K562 (cell line): Measurements from ENCODE around the gene MAP2K7. TPM values are rescaled to one million over a fixed set of nuclear protein-coding genes. Genes with fewer than 3 reads are reported as not detected.

ENCODE experiments used
- ATAC-seq: fragments of 200-7000 bp; cut with Tn5 transposase; 3 replicates; pipeline ENCODE4 v1.9.1; 2020; ENCODE audit warnings: moderate library complexity
- BruUV-seq: library from RNA; stranded (reverse); fragments of 400-500 nt; replicated peaks from 2 replicates; lab custom pipeline; 2021; lab: Mats Ljungman, UMichigan
- CTCF ChIA-PET: fragments of 300-600 bp; formaldehyde crosslinking; extraction: SDS; loops from one replicate; lab custom pipeline; 2021; ENCODE audit warnings: low intra/inter-chr PET ratio; lab: Yijun Ruan, JAX
- POLR2A ChIA-PET: fragments of 300-600, 350-650 bp; sonication (Branson Sonifier 250); formaldehyde crosslinking; extraction: SDS; loops from one replicate; lab custom pipeline; 2021; ENCODE audit warnings: antibody characterized with exemption, inconsistent platforms; lab: Yijun Ruan, JAX
- DNase-seq, 4 experiments: peaks; one replicate each; pipeline versions ENCODE4 v3.0.0 to v3.0.0-alpha.2; 2011 to 2018; ENCODE audit warnings: low spot score in 3 of 4, mixed read lengths in 3 of 4; ENCODE audit errors: extremely low read depth in 1 of 4
- FAIRE-seq: peaks from 2 replicates; lab custom pipeline; 2011; peaks lifted over from hg19 to GRCh38; lab: Jason Lieb, UNC
- H2AFZ ChIP-seq: 2 replicates; pipeline ENCODE4 v1.6.0; 2011; ENCODE audit warnings: low read depth, low read length, control low read depth, inconsistent platforms
- H3K27ac ChIP-seq: fragments of 200-600 bp; 3 replicates; pipeline ENCODE4 v1.8.0; 2011; ENCODE audit warnings: low read depth, mild to moderate bottlenecking, control low read depth, inconsistent platforms, low read length, moderate library complexity, mixed read lengths; ENCODE audit errors: extremely low read depth
- H3K27me3 ChIP-seq, 2 experiments: fragments of 300-600 bp in 1 of 2; 2 replicates in 1 of 2; 3 replicates in 1 of 2; pipeline versions ENCODE4 v1.6.0 to v1.8.0; 2011; ENCODE audit warnings: inconsistent platforms in 2 of 2, low read length in 2 of 2, mild to moderate bottlenecking in 1 of 2, mixed read lengths in 1 of 2, moderate library complexity in 1 of 2; ENCODE audit not compliant: control insufficient read depth in 2 of 2, insufficient read depth in 2 of 2
- H3K36me3 ChIP-seq: fragments of 300-600 bp; 3 replicates; pipeline ENCODE4 v1.8.0; 2011; ENCODE audit warnings: mild to moderate bottlenecking, low read length, inconsistent platforms; ENCODE audit not compliant: control insufficient read depth, insufficient read depth
- H3K4me1 ChIP-seq, 2 experiments: fragments of 200-600 bp in 1 of 2; replicated peaks in 1 of 2; 2 replicates in 1 of 2; 3 replicates in 1 of 2; pipeline versions ENCODE4 v1.5.1 to v1.8.0; 2011; ENCODE audit warnings: inconsistent platforms in 2 of 2, low read length in 2 of 2, mild to moderate bottlenecking in 1 of 2, mixed read lengths in 1 of 2, moderate library complexity in 1 of 2; ENCODE audit not compliant: control insufficient read depth in 2 of 2, insufficient read depth in 2 of 2
- H3K4me2 ChIP-seq: 2 replicates; pipeline ENCODE4 v1.6.1; 2011; ENCODE audit warnings: low read length, control low read depth, inconsistent platforms, mixed read lengths; ENCODE audit not compliant: insufficient read depth
- H3K4me3 ChIP-seq: fragments of 200-600 bp; sonication (generic), shearing (Covaris generic); 2 replicates; pipeline ENCODE4 v1.5.1; 2016; ENCODE audit warnings: control low read depth, inconsistent platforms
- H3K79me2 ChIP-seq: fragments of 200-600 bp; 3 replicates; pipeline ENCODE4 v1.8.0; 2011; ENCODE audit warnings: low read length, inconsistent platforms; ENCODE audit not compliant: control insufficient read depth, insufficient read depth
- H3K9ac ChIP-seq, 2 experiments: 2 replicates each; pipeline versions ENCODE4 v1.6.0 to v1.6.1; 2011; ENCODE audit warnings: low read depth in 2 of 2, low read length in 2 of 2, control low read depth in 1 of 2, inconsistent platforms in 1 of 2, mild to moderate bottlenecking in 1 of 2, mixed read lengths in 1 of 2; ENCODE audit not compliant: insufficient read depth in 1 of 2
- H3K9me1 ChIP-seq: one replicate; pipeline ENCODE4 v1.6.0; 2011; ENCODE audit warnings: inconsistent platforms, mild to moderate bottlenecking, low read length, moderate library complexity; ENCODE audit not compliant: control insufficient read depth, insufficient read depth
- H3K9me3 ChIP-seq: replicated peaks from 2 replicates; pipeline ENCODE4 v1.5.1; 2011; ENCODE audit warnings: low read depth, low read length, inconsistent platforms; ENCODE audit not compliant: control insufficient read depth, insufficient read depth
- H4K20me1 ChIP-seq: replicated peaks from 2 replicates; pipeline ENCODE4 v1.6.1; 2011; ENCODE audit warnings: low read length, inconsistent platforms, mixed read lengths; ENCODE audit not compliant: control insufficient read depth, insufficient read depth
- ADNP ChIP-seq: fragments of 200-800 bp; sonication (Bioruptor generic); IDR thresholded peaks from 2 replicates; pipeline ENCODE4 v1.6.1; 2016; ENCODE audit warnings: missing genetic modification characterization, missing compliant biosample characterization
- BCOR ChIP-seq: fragments of 450-650 bp; IDR thresholded peaks from 2 replicates; pipeline ENCODE4 v1.6.1; 2016
- KDM1A ChIP-seq, 2 experiments: fragments of 450-650 bp; IDR thresholded peaks; 2 replicates each; pipeline ENCODE4 v1.6.1; 2016; ENCODE audit warnings: mild to moderate bottlenecking in 2 of 2
- NFIX ChIP-seq: fragments of 250-450 bp; sonication (Bioruptor Pico); IDR thresholded peaks from 2 replicates; pipeline ENCODE4 v1.4.0; 2020; ENCODE audit warnings: low read depth, mild to moderate bottlenecking, moderate library complexity
- PTBP1 ChIP-seq: fragments of 200-400 bp; formaldehyde crosslinking; IDR thresholded peaks from 2 replicates; pipeline ENCODE4 v1.6.1; 2017; ENCODE audit warnings: low read depth, low read length
- RBM15 ChIP-seq: fragments of 200-400 bp; formaldehyde crosslinking; IDR thresholded peaks from 2 replicates; pipeline ENCODE4 v1.6.1; 2018; ENCODE audit warnings: mild to moderate bottlenecking, low read length, moderate library complexity; ENCODE audit not compliant: insufficient read depth
- RBM25 ChIP-seq: fragments of 200-400 bp; formaldehyde crosslinking; IDR thresholded peaks from 2 replicates; pipeline ENCODE4 v1.6.1; 2018; ENCODE audit warnings: low read length, low read depth, moderate library complexity; ENCODE audit not compliant: severe bottlenecking
- RCOR1 ChIP-seq, 2 experiments: IDR thresholded peaks; 2 replicates each; pipeline ENCODE4 v1.6.1; 2012; ENCODE audit warnings: low read depth in 2 of 2, low read length in 2 of 2, borderline replicate concordance in 1 of 2, improper control_type of control experiment in 1 of 2
- ZNF146 ChIP-seq: IDR thresholded peaks from one replicate; pipeline ENCODE4 v1.6.1; 2018; ENCODE audit warnings: missing compliant biosample characterization; ENCODE audit not compliant: unreplicated experiment
- ZNF197 ChIP-seq: fragments of 200-800 bp; sonication (Bioruptor generic); IDR thresholded peaks from 2 replicates; pipeline ENCODE4 v1.6.1; 2016; ENCODE audit warnings: low read depth, missing genetic modification characterization, missing compliant biosample characterization
- ZNF316 ChIP-seq: fragments of 450-650 bp; IDR thresholded peaks from 2 replicates; pipeline ENCODE4 v1.6.1; 2016
- WGBS: fragments of 100-300 bp; shearing (Covaris generic); methylation state at CpG from one replicate; pipeline ENCODE4 v1.1.6; 2016; ENCODE audit warnings: low coverage, mixed read lengths; ENCODE audit not compliant: insufficient coverage; ENCODE audit errors: missing lambda C conversion rate; 5-methylcytosine and 5-hydroxymethylcytosine counted together
- in situ Hi-C: fragments of 300-500 bp; cut with MboI; formaldehyde crosslinking; loops from 4 replicates; pipeline ENCODE4 v1.15.0; 2018; ENCODE audit warnings: inconsistent platforms, mixed read lengths
- intact Hi-C: fragments of 100-400 bp; cut with micrococcal nuclease; formaldehyde crosslinking; loops from 2 replicates; pipeline ENCODE4 v1.14.2; 2022
- polyA plus RNA-seq, 8 experiments: library from polyadenylated mRNA; depleted of rRNA in 4 of 8; stranded (reverse) in 5 of 8; unstranded in 3 of 8; fragments of >200 nt; fragmentation: Nextera tagmentation in 2 of 8; fragmentation: Illumina TruSeq in 1 of 8; extraction: Ambion mirVana in 2 of 8; extraction: Trizol in 1 of 8; gene quantifications; 2 replicates each; pipeline versions ENCODE4 v1.2.1 to v1.2.3, GENCODE V29; 2011 to 2014; ENCODE audit warnings: inconsistent platforms in 1 of 8, missing spikeins in 1 of 8
- total RNA-seq, 7 experiments: library from RNA; depleted of rRNA in 6 of 7; stranded (reverse); fragments of >200 nt in 6 of 7; fragmentation: Illumina TruSeq in 2 of 7; extraction: Trizol in 2 of 7; gene quantifications; 2 replicates each; pipeline versions ENCODE4 v1.2.1 to v1.2.3, GENCODE V29; 2011 to 2021; ENCODE audit warnings: low replicate concordance in 1 of 7
- TF ChIP-seq, protein P1 (sequence below): fragments of 450-650 bp; formaldehyde crosslinking; conservative IDR thresholded peaks from 2 replicates; pipeline ENCODE4 v1.4.0; 2022; ENCODE audit warnings: mild to moderate bottlenecking, missing genetic modification characterization
- TF ChIP-seq, protein P2 (sequence below): sonication (generic); formaldehyde crosslinking; IDR thresholded peaks from 2 replicates; pipeline ENCODE4 v1.8.0; 2022; ENCODE audit warnings: missing genetic modification reagents, mild to moderate bottlenecking, borderline replicate concordance
- TF ChIP-seq, protein P3 (sequence below): fragments of 450-650 bp; IDR thresholded peaks from 2 replicates; pipeline ENCODE4 v1.7.0; 2016; ENCODE audit warnings: borderline replicate concordance
- TF ChIP-seq, protein P4 (sequence below): fragments of 250-450 bp; sonication (Bioruptor Pico); IDR thresholded peaks from 2 replicates; pipeline ENCODE4 v1.8.0; 2022; ENCODE audit warnings: moderate library complexity, mild to moderate bottlenecking, inconsistent platforms
- TF ChIP-seq, protein P5 (sequence below): fragments of 450-650 bp; conservative IDR thresholded peaks from 2 replicates; pipeline ENCODE4 v1.6.1; 2016; ENCODE audit warnings: missing genetic modification characterization, low read depth, mild to moderate bottlenecking, control low read depth, missing compliant biosample characterization

Gene MAP2K7
- total and polyA plus RNA-seq, 9 of the 15 experiments (the other 6 are each of a cell fraction or from before 2014, with no cell fraction given) = 0.51 to 45.8 (median 14.1) TPM

DNA sequence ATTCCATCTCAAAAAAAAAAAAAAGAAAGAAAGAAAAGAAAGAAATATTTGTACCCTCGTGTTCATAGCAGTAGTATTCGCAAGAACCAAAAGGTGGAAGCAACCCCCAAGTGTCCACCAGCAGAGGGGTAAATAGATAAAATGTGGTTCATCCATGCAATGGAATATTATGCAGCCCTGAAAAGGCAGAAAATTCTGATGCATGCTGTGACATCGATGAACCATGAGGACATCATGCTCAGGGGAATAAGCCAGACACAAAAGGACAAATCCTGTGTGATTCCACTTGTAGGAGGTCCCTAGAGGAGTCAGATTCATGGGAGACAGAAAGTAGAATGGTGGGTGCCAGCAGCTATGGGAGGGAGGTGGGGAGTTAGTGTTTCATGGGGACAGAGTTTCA is 21.8 kb upstream of the MAP2K7 start:
- POLR2A ChIA-PET = interaction anchor here (0.7 kb wide), 1 partner anchor 10 kb away, joined by 3 read pairs; no protein-coding TSS in a partner anchor
- in situ Hi-C loops = no loop called here
- TF ChIP-seq, protein P1, sequence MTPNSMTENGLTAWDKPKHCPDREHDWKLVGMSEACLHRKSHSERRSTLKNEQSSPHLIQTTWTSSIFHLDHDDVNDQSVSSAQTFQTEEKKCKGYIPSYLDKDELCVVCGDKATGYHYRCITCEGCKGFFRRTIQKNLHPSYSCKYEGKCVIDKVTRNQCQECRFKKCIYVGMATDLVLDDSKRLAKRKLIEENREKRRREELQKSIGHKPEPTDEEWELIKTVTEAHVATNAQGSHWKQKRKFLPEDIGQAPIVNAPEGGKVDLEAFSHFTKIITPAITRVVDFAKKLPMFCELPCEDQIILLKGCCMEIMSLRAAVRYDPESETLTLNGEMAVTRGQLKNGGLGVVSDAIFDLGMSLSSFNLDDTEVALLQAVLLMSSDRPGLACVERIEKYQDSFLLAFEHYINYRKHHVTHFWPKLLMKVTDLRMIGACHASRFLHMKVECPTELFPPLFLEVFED = no peak
- TF ChIP-seq PTBP1 (0 out of 2 replicates have a peak, but pooled peaks have one; percentile 68), ADNP (tag) (peak; percentile 62), RBM15 (no peak), NFIX (CRISPR knock-in tag) (no peak), RCOR1 (IDR thresholded peaks at IDR 0.05; ENCODE audit: borderline replicate concordance in 1 of 2, low read depth in 2 of 2, low read length in 2 of 2) (peak in 1 of 2 experiments; percentile 31; a peak in 1 of 4 replicates), KDM1A (IDR thresholded peaks at IDR 0.05) (peak; percentile 45 to 77; a peak in 3 of 4 replicates), BCOR (peak; percentile 92), ZNF146 (CRISPR knock-in tag) (peak; percentile 99), ZNF316 (no peak), RBM25 (peak; percentile 80), ZNF197 (CRISPR knock-in tag) (no peak)
- TF ChIP-seq, protein P2, sequence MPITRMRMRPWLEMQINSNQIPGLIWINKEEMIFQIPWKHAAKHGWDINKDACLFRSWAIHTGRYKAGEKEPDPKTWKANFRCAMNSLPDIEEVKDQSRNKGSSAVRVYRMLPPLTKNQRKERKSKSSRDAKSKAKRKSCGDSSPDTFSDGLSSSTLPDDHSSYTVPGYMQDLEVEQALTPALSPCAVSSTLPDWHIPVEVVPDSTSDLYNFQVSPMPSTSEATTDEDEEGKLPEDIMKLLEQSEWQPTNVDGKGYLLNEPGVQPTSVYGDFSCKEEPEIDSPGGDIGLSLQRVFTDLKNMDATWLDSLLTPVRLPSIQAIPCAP (CRISPR knock-in tag) = no peak
- TF ChIP-seq, protein P3, sequence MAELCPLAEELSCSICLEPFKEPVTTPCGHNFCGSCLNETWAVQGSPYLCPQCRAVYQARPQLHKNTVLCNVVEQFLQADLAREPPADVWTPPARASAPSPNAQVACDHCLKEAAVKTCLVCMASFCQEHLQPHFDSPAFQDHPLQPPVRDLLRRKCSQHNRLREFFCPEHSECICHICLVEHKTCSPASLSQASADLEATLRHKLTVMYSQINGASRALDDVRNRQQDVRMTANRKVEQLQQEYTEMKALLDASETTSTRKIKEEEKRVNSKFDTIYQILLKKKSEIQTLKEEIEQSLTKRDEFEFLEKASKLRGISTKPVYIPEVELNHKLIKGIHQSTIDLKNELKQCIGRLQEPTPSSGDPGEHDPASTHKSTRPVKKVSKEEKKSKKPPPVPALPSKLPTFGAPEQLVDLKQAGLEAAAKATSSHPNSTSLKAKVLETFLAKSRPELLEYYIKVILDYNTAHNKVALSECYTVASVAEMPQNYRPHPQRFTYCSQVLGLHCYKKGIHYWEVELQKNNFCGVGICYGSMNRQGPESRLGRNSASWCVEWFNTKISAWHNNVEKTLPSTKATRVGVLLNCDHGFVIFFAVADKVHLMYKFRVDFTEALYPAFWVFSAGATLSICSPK = no peak
- TF ChIP-seq, protein P4, sequence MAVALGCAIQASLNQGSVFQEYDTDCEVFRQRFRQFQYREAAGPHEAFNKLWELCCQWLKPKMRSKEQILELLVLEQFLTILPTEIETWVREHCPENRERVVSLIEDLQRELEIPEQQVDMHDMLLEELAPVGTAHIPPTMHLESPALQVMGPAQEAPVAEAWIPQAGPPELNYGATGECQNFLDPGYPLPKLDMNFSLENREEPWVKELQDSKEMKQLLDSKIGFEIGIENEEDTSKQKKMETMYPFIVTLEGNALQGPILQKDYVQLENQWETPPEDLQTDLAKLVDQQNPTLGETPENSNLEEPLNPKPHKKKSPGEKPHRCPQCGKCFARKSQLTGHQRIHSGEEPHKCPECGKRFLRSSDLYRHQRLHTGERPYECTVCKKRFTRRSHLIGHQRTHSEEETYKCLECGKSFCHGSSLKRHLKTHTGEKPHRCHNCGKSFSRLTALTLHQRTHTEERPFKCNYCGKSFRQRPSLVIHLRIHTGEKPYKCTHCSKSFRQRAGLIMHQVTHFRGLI (CRISPR knock-in tag) = no peak
- TF ChIP-seq, protein P5, sequence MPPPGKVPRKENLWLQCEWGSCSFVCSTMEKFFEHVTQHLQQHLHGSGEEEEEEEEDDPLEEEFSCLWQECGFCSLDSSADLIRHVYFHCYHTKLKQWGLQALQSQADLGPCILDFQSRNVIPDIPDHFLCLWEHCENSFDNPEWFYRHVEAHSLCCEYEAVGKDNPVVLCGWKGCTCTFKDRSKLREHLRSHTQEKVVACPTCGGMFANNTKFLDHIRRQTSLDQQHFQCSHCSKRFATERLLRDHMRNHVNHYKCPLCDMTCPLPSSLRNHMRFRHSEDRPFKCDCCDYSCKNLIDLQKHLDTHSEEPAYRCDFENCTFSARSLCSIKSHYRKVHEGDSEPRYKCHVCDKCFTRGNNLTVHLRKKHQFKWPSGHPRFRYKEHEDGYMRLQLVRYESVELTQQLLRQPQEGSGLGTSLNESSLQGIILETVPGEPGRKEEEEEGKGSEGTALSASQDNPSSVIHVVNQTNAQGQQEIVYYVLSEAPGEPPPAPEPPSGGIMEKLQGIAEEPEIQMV (tag) = no peak

More for the DNA sequence above, 21.8 kb upstream of the MAP2K7 start:
- H3K9me3 ChIP-seq = no peaks in the 10 kb centered on the region
- ATAC-seq (no peak), DNase-seq (no peak), FAIRE-seq (no peak)
- H3K4me3 ChIP-seq = no peak overlapping the region
- peaks cover 7 to 20% of the 10 kb centered on the region in 2 experiments; a peak in 4 of 5 replicates for H3K4me1 ChIP-seq
- H3K79me2 ChIP-seq = no peaks in the 10 kb centered on the region
- H3K9me1 ChIP-seq = no peaks in the 10 kb centered on the region
- BruUV-seq = no TSS peak
- 4% methylated on average over 3 of the region's 3 CpGs for WGBS
- H3K36me3 ChIP-seq = no peaks in the 10 kb centered on the region
- no peak overlapping the region for H2AFZ ChIP-seq
- no peaks in the 10 kb centered on the region for H3K27me3 ChIP-seq
- no peaks in the 10 kb centered on the region for H4K20me1 ChIP-seq
- H3K9ac ChIP-seq = no peak overlapping the region
- CTCF ChIA-PET = no interaction called here
- no peak overlapping the region for H3K27ac ChIP-seq
- intact Hi-C loops = no loop called here
- no peak overlapping the region for H3K4me2 ChIP-seq
